Effector CD8-positive, alpha-beta T cell (primary cell): ENCODE results near the gene RPS6KA4.

Source experiments
- DNase-seq: peaks from one replicate; lab custom pipeline; 2025; lab: John Stamatoyannopoulos, UW

The RPS6KA4 gene

GRCh38 chr11:64327375-64327774 is 31.6 kb upstream of the RPS6KA4 start:
- DNase-seq, result no peak

- DNase-seq, result no peak
Measured at GRCh38 chr11:64327993-64328392, 31.0 kb upstream of the RPS6KA4 start.

GRCh38 chr11:64330888-64331287 is 28.1 kb upstream of the RPS6KA4 start:
- no peak for DNase-seq

- peak; percentile 38 for DNase-seq
Measured at GRCh38 chr11:64331569-64332371, 27.2 kb upstream of the RPS6KA4 start.

GRCh38 chr11:64333556-64333955 is 25.4 kb upstream of the RPS6KA4 start:
- DNase-seq, result no peak

- DNase-seq, result no peak
Measured at GRCh38 chr11:64334764-64335735, 23.9 kb upstream of the RPS6KA4 start.

GRCh38 chr11:64337538-64338249 is 21.3 kb upstream of the RPS6KA4 start:
- DNase-seq, result no peak

- DNase-seq, result no peak
Measured at GRCh38 chr11:64338716-64339115, 20.2 kb upstream of the RPS6KA4 start.

GRCh38 chr11:64339286-64339685 is 19.7 kb upstream of the RPS6KA4 start:
- DNase-seq, result no peak

- peak; percentile 72 for DNase-seq
Measured at GRCh38 chr11:64339754-64340408, 19.1 kb upstream of the RPS6KA4 start, which contains the start of gene CCDC88B. CCDC88B (plus strand) TSS chr11:64340204; CDS start chr11:64340267, 63 bp downstream.

- peak; percentile 78 for DNase-seq
Measured at GRCh38 chr11:64340671-64341335, 18.2 kb upstream of the RPS6KA4 start.

GRCh38 chr11:64341429-64341828 is 17.5 kb upstream of the RPS6KA4 start:
- DNase-seq, result no peak

GRCh38 chr11:64341851-64342791 is 16.8 kb upstream of the RPS6KA4 start:
- DNase-seq, result peak; percentile 75

GRCh38 chr11:64342869-64343745 is 15.9 kb upstream of the RPS6KA4 start:
- DNase-seq, result no peak

- no peak for DNase-seq
Measured at GRCh38 chr11:64343767-64344559, 15.0 kb upstream of the RPS6KA4 start.

GRCh38 chr11:64344787-64345186 is 14.2 kb upstream of the RPS6KA4 start:
- DNase-seq, result no peak

- DNase-seq, result no peak
Measured at GRCh38 chr11:64347193-64347867, 11.6 kb upstream of the RPS6KA4 start.
